ENCODE data around the gene MTF1.

MTF1 gene

DNA sequence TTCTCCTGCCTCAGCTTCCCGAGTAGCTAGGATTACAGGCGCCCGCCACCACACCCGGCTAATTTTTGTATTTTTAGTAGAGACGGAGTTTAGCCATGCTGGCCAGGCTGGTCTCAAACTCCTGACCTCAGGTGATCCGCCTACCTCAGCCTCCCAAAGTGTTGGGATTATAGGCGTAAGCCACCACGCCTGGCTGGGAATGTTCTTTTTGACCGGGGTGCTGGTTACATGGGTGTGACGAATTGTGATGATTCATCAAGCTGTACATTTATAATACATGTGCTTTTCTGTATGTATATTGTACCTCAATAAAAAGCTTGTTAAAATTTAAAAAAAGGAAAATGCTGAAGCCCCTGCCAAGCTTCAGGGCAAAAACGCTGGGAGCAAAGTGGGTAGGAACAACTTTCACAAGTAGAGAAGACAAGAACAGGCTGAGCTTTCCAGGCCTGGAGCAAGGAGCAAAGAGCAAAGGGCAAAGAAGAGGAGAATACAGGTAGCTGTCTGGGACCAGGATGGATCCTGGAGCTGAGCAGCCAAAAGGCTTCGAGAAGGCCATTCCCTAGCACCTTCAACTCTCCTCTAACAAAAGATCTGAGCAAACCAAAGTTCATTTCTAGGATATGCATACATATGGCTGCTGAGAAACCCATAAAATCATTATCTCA lies 30.9 kb downstream of the MTF1 start:
- DNase-seq (ENCODE audit: low read depth), result no peak
- TF ChIP-seq, protein P1, sequence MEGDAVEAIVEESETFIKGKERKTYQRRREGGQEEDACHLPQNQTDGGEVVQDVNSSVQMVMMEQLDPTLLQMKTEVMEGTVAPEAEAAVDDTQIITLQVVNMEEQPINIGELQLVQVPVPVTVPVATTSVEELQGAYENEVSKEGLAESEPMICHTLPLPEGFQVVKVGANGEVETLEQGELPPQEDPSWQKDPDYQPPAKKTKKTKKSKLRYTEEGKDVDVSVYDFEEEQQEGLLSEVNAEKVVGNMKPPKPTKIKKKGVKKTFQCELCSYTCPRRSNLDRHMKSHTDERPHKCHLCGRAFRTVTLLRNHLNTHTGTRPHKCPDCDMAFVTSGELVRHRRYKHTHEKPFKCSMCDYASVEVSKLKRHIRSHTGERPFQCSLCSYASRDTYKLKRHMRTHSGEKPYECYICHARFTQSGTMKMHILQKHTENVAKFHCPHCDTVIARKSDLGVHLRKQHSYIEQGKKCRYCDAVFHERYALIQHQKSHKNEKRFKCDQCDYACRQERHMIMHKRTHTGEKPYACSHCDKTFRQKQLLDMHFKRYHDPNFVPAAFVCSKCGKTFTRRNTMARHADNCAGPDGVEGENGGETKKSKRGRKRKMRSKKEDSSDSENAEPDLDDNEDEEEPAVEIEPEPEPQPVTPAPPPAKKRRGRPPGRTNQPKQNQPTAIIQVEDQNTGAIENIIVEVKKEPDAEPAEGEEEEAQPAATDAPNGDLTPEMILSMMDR (conservative IDR thresholded peaks at IDR 0.05; ENCODE audit: low read depth, low read length), result no peak
- no peak overlapping the region for H3K4me3 ChIP-seq (ENCODE audit: low read length)

DNA sequence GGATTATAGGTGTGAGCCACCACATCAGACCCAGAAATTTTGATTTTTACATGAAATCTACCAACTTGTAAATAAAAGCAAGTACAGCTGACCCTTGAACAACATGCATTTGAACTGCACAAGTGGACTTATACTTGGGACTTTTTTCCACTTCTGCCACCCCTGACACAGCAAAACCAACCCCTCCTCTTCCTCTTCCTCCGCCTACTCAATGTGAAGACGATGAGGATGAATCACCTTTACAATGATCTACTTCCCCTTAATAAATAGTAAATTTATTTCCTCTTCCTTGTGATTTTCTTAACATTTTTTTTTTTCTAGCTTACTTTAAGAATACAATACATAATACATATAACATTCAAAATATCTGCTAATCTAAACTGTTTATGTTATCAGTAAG lies 33.9 kb downstream of the MTF1 start:
- TF ChIP-seq, protein P1 (conservative IDR thresholded peaks at IDR 0.05; ENCODE audit: low read depth, low read length), result no peak
- H3K4me3 ChIP-seq (ENCODE audit: low read length), result no peak overlapping the region
- DNase-seq (ENCODE audit: low read depth), result no peak

DNA sequence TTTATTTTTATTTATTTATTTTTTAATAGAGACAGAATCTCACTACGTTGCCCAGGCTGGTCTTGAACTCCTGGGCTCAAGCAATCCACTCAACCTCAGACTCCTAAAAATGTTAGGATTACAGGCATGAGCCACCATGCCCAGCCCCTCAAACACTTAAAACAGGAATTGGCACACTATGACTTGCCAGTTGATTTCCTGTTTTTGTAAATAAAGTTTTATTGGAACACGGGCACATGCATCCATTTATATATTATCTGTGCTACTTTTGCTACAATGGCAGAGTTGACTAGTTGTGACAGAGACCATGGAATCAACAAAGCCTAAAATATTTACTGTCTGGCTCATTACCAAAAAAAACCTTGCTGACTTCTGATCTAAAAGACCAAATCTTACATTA lies 35.4 kb downstream of the MTF1 start:
- H3K4me3 ChIP-seq (ENCODE audit: low read length), result no peak overlapping the region
- TF ChIP-seq, protein P1 (conservative IDR thresholded peaks at IDR 0.05; ENCODE audit: low read depth, low read length), result no peak
- no peak for DNase-seq (ENCODE audit: low read depth)

DNA sequence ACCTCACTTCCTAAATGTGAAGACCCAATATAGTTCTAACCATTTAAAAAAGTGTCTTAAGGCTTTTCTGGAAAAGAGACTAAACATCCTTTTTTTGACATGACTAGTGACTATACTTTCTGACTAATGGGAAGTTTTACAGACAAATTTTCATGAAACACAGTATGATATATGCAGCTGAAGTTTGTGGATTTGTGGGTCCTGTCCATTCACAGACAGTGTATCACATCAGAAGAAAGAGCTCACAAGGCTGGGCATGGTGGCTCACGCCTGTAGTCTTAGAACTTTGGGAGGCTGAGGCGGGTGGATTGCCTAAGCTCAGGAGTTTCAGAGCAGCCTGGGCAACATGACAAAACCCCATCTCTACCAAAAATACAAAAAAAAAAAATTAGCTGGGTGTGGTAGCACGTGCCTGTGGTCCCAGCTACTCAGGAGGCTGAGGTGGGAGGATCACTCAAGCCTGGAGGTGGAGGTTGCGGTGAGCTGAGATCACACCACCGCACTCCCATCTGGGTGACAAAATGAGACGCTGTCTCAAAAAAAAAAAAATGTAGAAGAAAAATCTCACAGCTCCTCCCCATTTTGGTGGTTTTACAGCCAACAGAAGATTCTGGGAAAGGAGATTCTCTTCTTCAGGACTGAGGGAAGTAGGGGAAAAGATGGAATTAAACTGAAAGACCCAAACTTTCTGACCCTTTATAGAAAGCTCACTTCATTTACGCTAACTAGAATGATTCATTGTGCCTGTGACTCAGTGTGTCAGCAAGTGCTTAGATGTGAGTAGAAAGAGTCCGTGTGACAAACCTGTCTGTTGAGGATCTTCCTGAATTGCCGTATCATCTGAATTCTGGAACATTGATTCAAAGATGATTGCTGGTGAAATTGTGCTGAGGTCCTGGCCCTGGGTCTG lies 36.2 kb downstream of the MTF1 start:
- H3K4me3 ChIP-seq (ENCODE audit: low read length), result no peak overlapping the region
- no peak for DNase-seq (ENCODE audit: low read depth)
- TF ChIP-seq, protein P1 (conservative IDR thresholded peaks at IDR 0.05; ENCODE audit: low read depth, low read length), result no peak

DNA sequence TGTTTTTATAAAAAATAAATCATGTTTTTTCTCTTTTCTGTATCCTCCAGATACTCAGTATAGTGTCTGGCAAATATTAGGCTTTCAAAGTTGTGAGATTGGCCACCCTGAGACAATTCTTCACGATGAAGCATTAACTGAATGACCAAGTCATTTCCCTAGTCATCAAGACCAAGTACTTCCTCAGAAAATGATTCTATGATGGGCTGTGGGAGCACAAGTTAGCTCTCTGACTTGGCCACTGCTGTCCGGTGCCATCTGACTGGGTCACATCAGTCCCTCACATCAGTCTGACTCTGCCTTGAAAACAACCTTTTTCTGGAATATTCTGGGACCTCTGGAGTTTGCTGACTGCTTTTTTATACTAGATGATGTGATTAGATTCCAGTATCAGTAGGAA lies 37.9 kb downstream of the MTF1 start:
- TF ChIP-seq, protein P1 (conservative IDR thresholded peaks at IDR 0.05; ENCODE audit: low read depth, low read length), result no peak
- H3K4me3 ChIP-seq (ENCODE audit: low read length), result no peak overlapping the region
- no peak for DNase-seq (ENCODE audit: low read depth)

DNA sequence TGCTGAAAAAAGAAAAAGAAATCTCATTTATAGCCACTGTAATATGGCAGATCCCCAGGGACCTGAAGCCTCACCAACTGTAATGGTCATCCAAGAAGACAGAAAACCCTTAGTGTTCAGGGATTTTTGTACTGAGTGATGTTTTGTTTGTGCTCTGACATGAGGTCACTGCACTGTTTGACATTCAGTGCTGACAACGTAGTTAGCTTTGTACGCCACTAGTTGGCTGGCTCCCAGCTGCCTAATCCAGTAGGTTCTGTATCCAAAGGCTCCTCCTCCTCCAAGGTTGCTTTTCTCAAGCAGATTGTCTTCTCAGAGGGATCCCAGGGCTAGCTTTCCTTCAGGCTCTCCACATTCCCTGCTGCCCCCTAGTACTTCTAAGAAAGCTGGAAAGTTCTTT lies 41.9 kb downstream of the MTF1 start:
- TF ChIP-seq, protein P1 (conservative IDR thresholded peaks at IDR 0.05; ENCODE audit: low read depth, low read length), result no peak
- no peak overlapping the region for H3K4me3 ChIP-seq (ENCODE audit: low read length)
- peak; percentile 14 for DNase-seq (ENCODE audit: low read depth)
